Activated T-helper 2 cell treated with anti-CD3 and anti-CD28 coated beads, Interferon-gamma antibody, Interleukin-2, Interleukin-4, amounts not matched to agents 10 μg/mL and 5 μg/mL and 100 μg/mL, durations not matched to agents 14 hours and 24 hours and 36 hours (primary cell): ENCODE measurements around the gene CNTN2. TPM values are rescaled to one million over a fixed set of nuclear protein-coding genes. Genes with fewer than 3 reads are reported as not detected.

Experiments
- total RNA-seq: library from RNA; stranded (reverse); gene quantifications from 2 replicates; pipeline ENCODE4 v1.2.3, GENCODE V29; 2022

CNTN2 gene
- total RNA-seq, 1 donor from 2014 or later: not detected

Other genes starting within 250 kb of the CNTN2 start
- 0.14 and 0.18 TPM in 2 replicates for gene NFASC, start 172.3 kb upstream of the CNTN2 start, total RNA-seq
- gene TMEM81, start 41.2 kb downstream of the CNTN2 start, total RNA-seq: 3.2 and 3.3 TPM in 2 replicates
- 19.2 and 21.6 TPM in 2 replicates for gene RBBP5, start 78.8 kb downstream of the CNTN2 start, total RNA-seq
- gene DSTYK, start 168.5 kb downstream of the CNTN2 start, total RNA-seq: 27.3 and 28.6 TPM in 2 replicates
- 13.4 and 14.0 TPM in 2 replicates for gene TMCC2, start 184.7 kb downstream of the CNTN2 start, total RNA-seq